GM21528 (cell line): ENCODE measurements around the gene TUBB1.
"Not testable (repeated sequence)": the region's sequence is repeated elsewhere in the genome, so short reads cannot be mapped to it uniquely, and the experiment has no call there.

Experiments used
- ATAC-seq: cut with Tn5 transposase; IDR thresholded peaks from one replicate; pipeline ENCODE4 v1.9.1; 2021; ENCODE audit warnings: mild to moderate bottlenecking, moderate library complexity; ENCODE audit not compliant: unreplicated experiment, low FRiP score

TUBB1 gene

GRCh38 chr20:59019217-59019616, at the start of gene TUBB1:
TSS of gene TUBB1 (plus strand) at chr20:59019429. CDS start at chr20:59019523, 94 bp downstream.
- ATAC-seq: no peak

- no peak for ATAC-seq
These were observed 49.8 kb upstream of the TUBB1 start for GRCh38 chr20:58969439-58969838.

GRCh38 chr20:58970146-58970545, 49.1 kb upstream of the TUBB1 start:
- no peak for ATAC-seq

GRCh38 chr20:58971429-58971828, 47.8 kb upstream of the TUBB1 start:
- no peak for ATAC-seq

GRCh38 chr20:58973179-58973578, 46.0 kb upstream of the TUBB1 start:
- no peak for ATAC-seq

- ATAC-seq: no peak
These were observed 45.4 kb upstream of the TUBB1 start for GRCh38 chr20:58973866-58974265.

- no peak for ATAC-seq
These were observed 43.9 kb upstream of the TUBB1 start for GRCh38 chr20:58975353-58975752.

- no peak for ATAC-seq
These were observed 43.0 kb upstream of the TUBB1 start for GRCh38 chr20:58976061-58976730.

GRCh38 chr20:58978351-58979190, 40.7 kb upstream of the TUBB1 start:
- no peak for ATAC-seq

GRCh38 chr20:58980711-58981627, 38.3 kb upstream of the TUBB1 start, which contains the start of gene NELFCD:
TSS of gene NELFCD (plus strand) at chr20:58981256. CDS start at chr20:58981310, 54 bp downstream.
- ATAC-seq: peak; percentile 75

GRCh38 chr20:58981628-58982364, 37.4 kb upstream of the TUBB1 start:
- peak; percentile 9 for ATAC-seq

- ATAC-seq: no peak
These were observed 36.7 kb upstream of the TUBB1 start for GRCh38 chr20:58982406-58983114.

GRCh38 chr20:58983115-58983468, 36.1 kb upstream of the TUBB1 start:
- ATAC-seq: not testable (repeated sequence)

GRCh38 chr20:58984691-58985090, 34.5 kb upstream of the TUBB1 start:
- no peak for ATAC-seq

GRCh38 chr20:58985656-58986055, 33.6 kb upstream of the TUBB1 start:
- ATAC-seq: no peak

- no peak for ATAC-seq
These were observed 32.8 kb upstream of the TUBB1 start for GRCh38 chr20:58986286-58986967.

- no peak for ATAC-seq
These were observed 32.2 kb upstream of the TUBB1 start for GRCh38 chr20:58986968-58987517.

- no peak for ATAC-seq
These were observed 31.3 kb upstream of the TUBB1 start for GRCh38 chr20:58987790-58988564.
